Mesenchymal stem cell (in vitro differentiated cells and primary cell): ENCODE data around the gene PANK4.

Source experiments
- DNase-seq: peaks from one replicate; pipeline ENCODE4 v3.0.0-alpha.2; 2013
- H2AFZ ChIP-seq: one replicate; pipeline ENCODE4 v1.6.1; 2013; ENCODE audit warnings: low read depth, mild to moderate bottlenecking, control low read depth, inconsistent platforms, low read length, moderate library complexity
- H2AK5ac ChIP-seq: 2 replicates; pipeline ENCODE4 v1.6.1; 2013; ENCODE audit warnings: low read length, moderate library complexity, mild to moderate bottlenecking, inconsistent platforms; ENCODE audit not compliant: severe bottlenecking
- H2BK120ac ChIP-seq: one replicate; pipeline ENCODE4 v1.6.1; 2013; ENCODE audit warnings: low read depth, mild to moderate bottlenecking, inconsistent platforms, low read length, moderate library complexity
- H2BK12ac ChIP-seq, 2 experiments: one replicate each; pipeline ENCODE4 v1.6.1; 2013; ENCODE audit warnings: inconsistent platforms in 2 of 2, low read length in 2 of 2, mild to moderate bottlenecking in 2 of 2, moderate library complexity in 2 of 2, control low read depth in 1 of 2
- H2BK15ac ChIP-seq: one replicate; pipeline ENCODE4 v1.6.1; 2013; ENCODE audit warnings: mild to moderate bottlenecking, low read depth, inconsistent platforms; ENCODE audit not compliant: poor library complexity, severe bottlenecking
- H2BK5ac ChIP-seq: 2 replicates; pipeline ENCODE4 v1.6.1; 2013; ENCODE audit warnings: low read depth, mild to moderate bottlenecking, low read length, control low read depth, inconsistent platforms; ENCODE audit not compliant: poor library complexity, severe bottlenecking
- H3K14ac ChIP-seq, 2 experiments: one replicate each; pipeline ENCODE4 v1.6.1; 2013; ENCODE audit warnings: inconsistent platforms in 2 of 2, low read length in 2 of 2, control low read depth in 1 of 2, mild to moderate bottlenecking in 1 of 2, moderate library complexity in 1 of 2
- H3K18ac ChIP-seq, 2 experiments: one replicate each; pipeline ENCODE4 v1.6.1; 2013; ENCODE audit warnings: inconsistent platforms in 2 of 2, low read length in 2 of 2, control low read depth in 1 of 2, low read depth in 1 of 2, mild to moderate bottlenecking in 1 of 2
- H3K23ac ChIP-seq, 2 experiments: one replicate each; pipeline ENCODE4 v1.6.1; 2013; ENCODE audit warnings: inconsistent platforms in 2 of 2, low read length in 2 of 2, mild to moderate bottlenecking in 2 of 2, moderate library complexity in 2 of 2, control low read depth in 1 of 2
- H3K27ac ChIP-seq: 2 replicates; pipeline ENCODE4 v1.5.1; 2013; ENCODE audit warnings: mild to moderate bottlenecking, moderate library complexity, low read length, control low read depth, inconsistent platforms; ENCODE audit not compliant: poor library complexity, severe bottlenecking
- H3K27me3 ChIP-seq, 2 experiments: 2 replicates each; pipeline versions ENCODE4 v1.6.1 to v1.7.0; 2013; ENCODE audit warnings: low read length in 2 of 2, mild to moderate bottlenecking in 2 of 2, moderate library complexity in 2 of 2, control low read depth in 1 of 2, inconsistent platforms in 1 of 2; ENCODE audit not compliant: control insufficient read depth in 1 of 2, insufficient read depth in 1 of 2
- H3K36me3 ChIP-seq, 2 experiments: 2 replicates each; pipeline versions ENCODE4 v1.6.1 to v1.7.0; 2013; ENCODE audit warnings: low read length in 2 of 2, control low read depth in 1 of 2, inconsistent platforms in 1 of 2, low read depth in 1 of 2, mild to moderate bottlenecking in 1 of 2; ENCODE audit not compliant: insufficient read depth in 2 of 2, control insufficient read depth in 1 of 2
- H3K4ac ChIP-seq, 2 experiments: one replicate each; pipeline ENCODE4 v1.6.1; 2013; ENCODE audit warnings: inconsistent platforms in 2 of 2, low read length in 2 of 2, mild to moderate bottlenecking in 2 of 2, moderate library complexity in 2 of 2, control low read depth in 1 of 2, low read depth in 1 of 2
- H3K4me1 ChIP-seq: 2 replicates; pipeline ENCODE4 v1.6.1; 2013; ENCODE audit warnings: low read depth, low read length, control low read depth; ENCODE audit not compliant: control insufficient read depth, insufficient read depth
- H3K4me2 ChIP-seq: 2 replicates; pipeline ENCODE4 v1.6.1; 2013; ENCODE audit warnings: low read length, mild to moderate bottlenecking, inconsistent platforms; ENCODE audit not compliant: poor library complexity, severe bottlenecking
- H3K4me3 ChIP-seq, 2 experiments: 2 replicates each; pipeline versions ENCODE4 v1.5.1 to v1.7.0; 2013; ENCODE audit warnings: low read length in 2 of 2, mild to moderate bottlenecking in 2 of 2, control low read depth in 1 of 2, low read depth in 1 of 2; ENCODE audit not compliant: insufficient read depth in 1 of 2
- H3K79me1 ChIP-seq: replicated peaks from 2 replicates; pipeline ENCODE4 v1.6.1; 2013; ENCODE audit warnings: mild to moderate bottlenecking, control low read depth, low read length, inconsistent platforms; ENCODE audit not compliant: poor library complexity, severe bottlenecking
- H3K9ac ChIP-seq: 2 replicates; pipeline ENCODE4 v1.7.0; 2013; ENCODE audit warnings: mild to moderate bottlenecking, low read length, moderate library complexity
- H3K9me3 ChIP-seq: 2 replicates; pipeline ENCODE4 v1.7.0; 2013; ENCODE audit warnings: mild to moderate bottlenecking, low read length; ENCODE audit not compliant: control insufficient read depth
- H4K8ac ChIP-seq: one replicate; pipeline ENCODE4 v1.6.1; 2013; ENCODE audit warnings: inconsistent platforms, mild to moderate bottlenecking, low read length, moderate library complexity
- H4K91ac ChIP-seq: one replicate; pipeline ENCODE4 v1.6.1; 2013; ENCODE audit warnings: mild to moderate bottlenecking, low read length, inconsistent platforms
- WGBS: methylation state at CpG from one replicate; pipeline ENCODE4 v1.1.7; 2013; ENCODE audit warnings: mixed read lengths; 5-methylcytosine and 5-hydroxymethylcytosine counted together

Gene PANK4

DNA sequence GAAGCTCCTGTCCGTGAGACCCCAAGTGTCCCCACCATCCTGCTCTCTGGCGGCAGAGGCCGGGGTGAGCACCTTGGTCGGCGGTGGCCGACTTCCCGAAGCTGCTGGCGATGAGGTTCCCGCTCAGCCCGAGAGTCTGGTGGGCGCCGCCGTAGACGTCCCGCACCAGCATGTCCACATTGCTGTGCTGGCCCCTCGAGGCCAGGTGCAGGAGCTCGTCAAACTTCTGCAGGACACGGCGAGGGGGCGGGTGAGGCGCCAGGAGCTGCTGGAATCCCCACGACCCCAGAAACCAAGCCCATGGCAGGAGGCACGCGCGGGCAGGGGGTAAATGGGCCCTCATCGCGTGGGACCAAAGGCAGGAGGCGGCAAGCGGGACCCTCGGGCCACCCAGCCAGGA lies 6.7 kb downstream of the PANK4 start:
- no peak overlapping the region for H4K91ac ChIP-seq
- no peak overlapping the region for H2BK5ac ChIP-seq
- H3K9me3 ChIP-seq, result no peaks in the 10 kb centered on the region
- no peak overlapping the region for H3K23ac ChIP-seq
- H3K14ac ChIP-seq, result no peak overlapping the region
- H2BK120ac ChIP-seq, result no peak overlapping the region
- H3K27ac ChIP-seq, result no peak overlapping the region
- no peak overlapping the region for H3K4ac ChIP-seq
- no peak overlapping the region for H3K18ac ChIP-seq
- no peak overlapping the region for H2BK12ac ChIP-seq
- H2BK15ac ChIP-seq, result no peak overlapping the region
- H3K79me1 ChIP-seq, result peaks cover 48% of the 10 kb centered on the region
- no peak overlapping the region for H3K9ac ChIP-seq
- DNase-seq, result no peak
- H3K4me3 ChIP-seq, result no peak overlapping the region
- H2AK5ac ChIP-seq, result no peak overlapping the region
- H3K27me3 ChIP-seq, result no peaks in the 10 kb centered on the region
- H2AFZ ChIP-seq, result no peak overlapping the region
- no peak overlapping the region for H3K4me2 ChIP-seq
- H3K4me1 ChIP-seq, result peaks cover 13% of the 10 kb centered on the region
- WGBS, result 95% methylated on average over 30 of the region's 30 CpGs
- no peak overlapping the region for H4K8ac ChIP-seq
- peaks cover 57 to 81% of the 10 kb centered on the region in 2 experiments for H3K36me3 ChIP-seq

DNA sequence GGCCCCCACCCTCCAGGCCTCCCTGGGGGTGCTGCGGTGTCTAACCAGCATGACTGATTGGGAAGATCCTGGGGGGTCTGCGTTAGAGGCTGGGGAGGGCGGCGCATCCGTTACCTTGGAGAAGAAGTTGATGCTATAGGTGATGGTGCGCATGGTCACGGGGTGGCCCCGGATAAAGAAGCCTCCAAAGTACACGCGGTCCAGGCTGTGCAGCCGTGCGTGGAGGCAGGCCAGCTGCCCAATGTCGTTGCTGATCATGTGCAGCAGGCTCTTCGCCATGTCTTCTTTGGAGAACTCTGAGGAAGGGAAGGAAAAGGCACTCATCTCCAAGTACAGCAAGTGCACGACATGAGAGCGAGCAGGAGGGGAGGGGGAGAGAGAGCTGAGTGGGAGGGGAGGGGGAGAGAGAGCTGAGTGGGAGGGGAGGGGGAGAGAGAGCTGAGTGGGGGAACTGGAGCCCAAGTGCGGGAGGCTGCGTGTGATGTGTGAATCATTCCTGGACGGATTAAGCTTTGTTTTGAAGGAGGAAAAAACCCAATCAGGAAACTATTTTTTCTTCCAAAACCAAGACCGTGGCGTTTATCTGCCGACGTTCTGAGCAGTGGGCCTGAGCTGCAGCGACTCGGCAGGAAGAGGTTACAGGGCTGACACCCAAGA lies 7.2 kb downstream of the PANK4 start:
- no peak overlapping the region for H2AFZ ChIP-seq
- no peak overlapping the region for H3K14ac ChIP-seq
- H4K8ac ChIP-seq, result no peak overlapping the region
- H4K91ac ChIP-seq, result no peak overlapping the region
- no peak overlapping the region for H3K4me2 ChIP-seq
- DNase-seq, result no peak
- H2AK5ac ChIP-seq, result no peak overlapping the region
- H2BK12ac ChIP-seq, result no peak overlapping the region
- 93% methylated on average over 22 of the region's 25 CpGs for WGBS
- H3K79me1 ChIP-seq, result peaks cover 50% of the 10 kb centered on the region
- H3K27ac ChIP-seq, result no peak overlapping the region
- H2BK15ac ChIP-seq, result no peak overlapping the region
- no peak overlapping the region for H2BK120ac ChIP-seq
- no peak overlapping the region for H3K4me3 ChIP-seq
- no peaks in the 10 kb centered on the region for H3K27me3 ChIP-seq
- H3K4me1 ChIP-seq, result peaks cover 11% of the 10 kb centered on the region
- no peak overlapping the region for H2BK5ac ChIP-seq
- H3K4ac ChIP-seq, result no peak overlapping the region
- no peak overlapping the region for H3K23ac ChIP-seq
- H3K18ac ChIP-seq, result no peak overlapping the region
- no peaks in the 10 kb centered on the region for H3K9me3 ChIP-seq
- no peak overlapping the region for H3K9ac ChIP-seq
- H3K36me3 ChIP-seq, result peaks cover 58 to 86% of the 10 kb centered on the region in 2 experiments

GRCh38 chr1:2518528-2518927 lies 7.9 kb downstream of the PANK4 start:
- Histone ChIP-seq H3K27ac (no peak overlapping the region), H2BK5ac (no peak overlapping the region), H2BK120ac (no peak overlapping the region), H3K9me3 (no peaks in the 10 kb centered on the region), H3K9ac (no peak overlapping the region), H4K8ac (no peak overlapping the region), H3K23ac (no peak overlapping the region), H4K91ac (no peak overlapping the region), H3K4ac (no peak overlapping the region), H3K18ac (no peak overlapping the region), H3K36me3 (peaks cover 64 to 87% of the 10 kb centered on the region in 2 experiments), H2BK12ac (no peak overlapping the region), H3K4me2 (no peak overlapping the region), H2AFZ (no peak overlapping the region), H3K4me3 (no peak overlapping the region), H2AK5ac (no peak overlapping the region), H3K27me3 (no peaks in the 10 kb centered on the region), H2BK15ac (no peak overlapping the region), H3K14ac (no peak overlapping the region), H3K79me1 (peaks cover 50% of the 10 kb centered on the region), H3K4me1 (peaks cover 5% of the 10 kb centered on the region)
- no peak for DNase-seq
- 97% methylated on average over 26 of the region's 26 CpGs for WGBS

- Histone ChIP-seq H4K91ac (no peak overlapping the region), H3K14ac (no peak overlapping the region), H4K8ac (no peak overlapping the region), H3K4me3 (no peak overlapping the region), H2BK5ac (no peak overlapping the region), H3K4me2 (no peak overlapping the region), H3K18ac (no peak overlapping the region), H2AK5ac (no peak overlapping the region), H3K27me3 (no peaks in the 10 kb centered on the region), H3K27ac (no peak overlapping the region), H2BK12ac (no peak overlapping the region), H2BK15ac (no peak overlapping the region), H3K9me3 (no peaks in the 10 kb centered on the region), H2BK120ac (no peak overlapping the region), H3K9ac (no peak overlapping the region), H3K4ac (no peak overlapping the region), H3K36me3 (peaks cover 70 to 92% of the 10 kb centered on the region in 2 experiments), H3K79me1 (peaks cover 55% of the 10 kb centered on the region), H3K23ac (no peak overlapping the region), H2AFZ (no peak overlapping the region), H3K4me1 (peaks cover 1% of the 10 kb centered on the region)
- DNase-seq, result no peak
- 98% methylated on average over 16 of the region's 17 CpGs for WGBS
Observed at GRCh38 chr1:2517966-2518365, 8.4 kb downstream of the PANK4 start.
